Stimulated activated CD4-positive, alpha-beta T cell treated with anti-CD3 and anti-CD28 coated beads, Interleukin-12 subunit alpha, Interleukin-12 subunit beta, amount 100 ng/mL, for 48 hours (primary cell): Measurements from ENCODE around the gene SEC16B.
"Not testable (repeated sequence)": the region's sequence is repeated elsewhere in the genome, so short reads cannot be mapped to it uniquely, and the experiment has no call there.

Experiments used
- DNase-seq, 3 donors: peaks; one replicate each; pipeline ENCODE4 v3.0.0-alpha.2; 2020; ENCODE audit warnings: low read depth in 2 of 3, low spot score in 1 of 3

SEC16B gene, protein sequence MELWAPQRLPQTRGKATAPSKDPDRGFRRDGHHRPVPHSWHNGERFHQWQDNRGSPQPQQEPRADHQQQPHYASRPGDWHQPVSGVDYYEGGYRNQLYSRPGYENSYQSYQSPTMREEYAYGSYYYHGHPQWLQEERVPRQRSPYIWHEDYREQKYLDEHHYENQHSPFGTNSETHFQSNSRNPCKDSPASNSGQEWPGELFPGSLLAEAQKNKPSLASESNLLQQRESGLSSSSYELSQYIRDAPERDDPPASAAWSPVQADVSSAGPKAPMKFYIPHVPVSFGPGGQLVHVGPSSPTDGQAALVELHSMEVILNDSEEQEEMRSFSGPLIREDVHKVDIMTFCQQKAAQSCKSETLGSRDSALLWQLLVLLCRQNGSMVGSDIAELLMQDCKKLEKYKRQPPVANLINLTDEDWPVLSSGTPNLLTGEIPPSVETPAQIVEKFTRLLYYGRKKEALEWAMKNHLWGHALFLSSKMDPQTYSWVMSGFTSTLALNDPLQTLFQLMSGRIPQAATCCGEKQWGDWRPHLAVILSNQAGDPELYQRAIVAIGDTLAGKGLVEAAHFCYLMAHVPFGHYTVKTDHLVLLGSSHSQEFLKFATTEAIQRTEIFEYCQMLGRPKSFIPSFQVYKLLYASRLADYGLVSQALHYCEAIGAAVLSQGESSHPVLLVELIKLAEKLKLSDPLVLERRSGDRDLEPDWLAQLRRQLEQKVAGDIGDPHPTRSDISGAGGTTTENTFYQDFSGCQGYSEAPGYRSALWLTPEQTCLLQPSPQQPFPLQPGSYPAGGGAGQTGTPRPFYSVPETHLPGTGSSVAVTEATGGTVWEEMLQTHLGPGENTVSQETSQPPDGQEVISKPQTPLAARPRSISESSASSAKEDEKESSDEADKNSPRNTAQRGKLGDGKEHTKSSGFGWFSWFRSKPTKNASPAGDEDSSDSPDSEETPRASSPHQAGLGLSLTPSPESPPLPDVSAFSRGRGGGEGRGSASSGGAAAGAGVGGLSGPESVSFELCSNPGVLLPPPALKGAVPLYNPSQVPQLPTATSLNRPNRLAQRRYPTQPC

GRCh38 chr1:177969825-177970371, at the start of gene SEC16B:
TSS of gene SEC16B (minus strand) at chr1:177970058. CDS start at chr1:177967981, 2,077 bp downstream.
- no peak for DNase-seq

DNA sequence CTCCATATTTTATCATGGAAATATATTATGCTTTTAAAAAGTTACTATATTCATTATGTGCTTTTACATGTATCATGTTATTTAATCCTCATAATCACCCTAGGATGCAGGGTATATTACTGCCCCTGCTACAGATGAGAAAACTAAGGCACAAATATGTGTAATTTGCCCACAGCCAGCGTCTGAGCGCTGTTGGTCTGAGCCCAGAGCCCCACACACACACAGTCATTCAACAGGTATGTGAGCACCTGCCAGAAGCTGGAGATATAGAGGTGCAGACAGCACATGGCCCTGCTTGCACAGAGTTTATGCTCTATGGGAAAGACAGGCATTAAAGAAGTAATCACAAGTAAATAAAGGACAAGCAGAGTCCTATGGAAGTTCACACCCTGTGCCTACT, 49.8 kb upstream of the SEC16B start:
- no peak for DNase-seq

DNA sequence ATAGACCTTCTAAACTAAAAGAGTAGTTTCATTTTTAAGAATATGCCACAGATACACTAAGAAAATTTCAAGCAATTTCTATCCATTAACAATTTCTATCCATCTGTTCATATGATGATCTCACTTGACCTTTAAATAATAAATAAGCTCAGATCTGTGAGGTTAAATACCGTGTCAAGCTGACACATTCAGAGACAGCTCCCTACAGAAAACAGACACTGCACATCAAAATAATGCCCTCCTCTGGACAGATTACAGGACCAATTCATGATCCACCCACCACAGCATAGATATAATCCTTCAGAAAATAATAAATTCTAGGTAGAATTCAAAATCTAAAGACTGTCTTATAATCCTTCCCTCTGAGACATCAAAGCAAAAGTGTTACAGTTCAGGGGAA, 49.4 kb upstream of the SEC16B start:
- no peak for DNase-seq

GRCh38 chr1:178017517-178017916, 47.7 kb upstream of the SEC16B start:
- no peak for DNase-seq

DNA sequence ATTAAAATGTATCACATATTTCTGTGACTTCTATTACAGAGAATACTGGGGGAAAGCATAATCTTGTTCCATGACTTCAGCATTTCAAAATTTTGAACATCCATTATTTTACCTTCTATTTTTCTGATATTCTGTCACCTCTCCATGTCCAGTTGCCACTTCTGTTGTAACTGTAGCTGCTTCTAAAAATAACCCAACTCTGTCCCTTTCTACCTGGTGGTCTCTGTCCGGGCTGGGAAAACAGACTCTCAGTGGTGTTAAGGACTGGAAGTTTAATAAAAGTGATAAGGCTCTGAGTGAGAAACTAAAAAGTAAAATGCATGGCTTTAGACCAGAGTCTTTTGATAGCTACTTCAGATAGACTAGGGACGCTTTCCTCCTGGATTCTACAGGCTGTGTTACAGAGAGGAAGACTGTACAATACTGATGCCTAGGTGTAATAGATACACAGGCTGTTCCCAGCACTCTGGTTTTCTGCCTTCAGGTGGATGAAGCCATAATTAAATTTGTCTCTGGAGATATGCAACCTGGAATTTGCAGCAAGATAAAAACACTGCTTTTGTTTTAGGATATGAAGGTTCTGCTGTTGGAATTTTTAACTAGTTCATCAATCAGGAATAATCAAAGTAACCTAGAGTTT, 42.1 kb upstream of the SEC16B start:
- no peak for DNase-seq

DNA sequence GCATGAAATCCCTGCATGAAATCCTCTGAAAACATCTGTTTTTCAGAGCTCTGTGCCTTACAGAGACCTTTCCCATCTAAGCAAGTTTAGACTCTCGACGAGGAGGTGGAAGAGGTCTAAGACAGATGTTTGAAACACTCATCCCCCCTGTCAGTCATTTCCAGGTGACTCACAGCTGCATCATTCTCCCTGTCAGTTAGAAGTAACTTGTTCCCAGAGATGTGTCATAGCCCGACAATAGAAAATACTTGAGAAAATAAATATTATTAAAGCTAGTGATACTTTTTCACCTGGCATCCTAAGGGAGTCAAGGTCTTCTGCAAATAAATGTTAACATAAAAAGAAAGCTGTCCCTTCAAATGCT, 41.6 kb upstream of the SEC16B start:
- DNase-seq: no peak

- no peak for DNase-seq
Observed at GRCh38 chr1:178010674-178011464, 41.0 kb upstream of the SEC16B start.

- no peak for DNase-seq
Observed at GRCh38 chr1:178006043-178006442, 36.2 kb upstream of the SEC16B start.

GRCh38 chr1:178005450-178005849, 35.6 kb upstream of the SEC16B start:
- DNase-seq: no peak

GRCh38 chr1:178004926-178005391, 35.1 kb upstream of the SEC16B start:
- no peak for DNase-seq

DNA sequence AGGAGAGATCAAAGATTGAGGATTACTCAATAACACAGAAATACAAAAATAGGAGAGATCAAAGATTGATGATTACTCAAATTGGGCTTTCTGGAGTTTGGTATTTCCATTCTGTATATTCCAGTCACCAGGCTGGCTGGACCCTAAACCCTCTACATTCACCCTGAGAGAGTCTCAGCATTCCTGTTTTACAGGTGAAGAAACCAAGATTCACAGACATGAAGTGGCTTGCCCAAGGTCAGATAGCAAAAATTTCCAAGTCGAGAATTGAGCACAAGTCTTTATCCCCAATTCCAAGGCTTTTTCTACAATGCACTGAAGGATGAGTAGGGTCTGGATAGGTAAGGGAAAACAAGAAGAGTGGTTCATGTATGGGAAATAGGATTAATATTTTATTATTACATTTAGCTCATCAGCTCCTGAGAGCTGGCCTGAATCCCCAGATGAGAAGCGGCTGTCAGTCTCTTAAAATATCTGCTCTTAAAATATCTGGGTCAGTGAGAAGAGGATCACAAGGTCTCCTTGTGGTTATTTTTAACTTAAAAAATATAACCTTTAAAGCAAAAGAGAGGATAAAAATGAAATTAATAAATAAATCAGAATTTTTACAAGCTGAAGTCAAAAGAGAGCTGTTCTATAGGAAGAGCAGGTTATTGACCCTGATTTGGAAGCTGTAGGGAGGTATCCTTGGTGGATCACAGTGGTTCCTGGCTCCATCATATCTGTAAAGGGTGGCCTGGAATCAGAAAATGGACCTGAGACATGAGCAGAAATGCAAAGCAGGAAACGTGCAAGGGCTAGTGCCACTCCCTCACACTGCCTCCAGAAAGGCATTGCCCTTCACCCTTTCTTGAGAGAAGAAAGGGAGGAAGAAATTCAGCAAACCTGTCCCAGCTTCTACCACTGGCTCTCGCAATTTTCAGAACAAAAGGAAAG, 29.1 kb upstream of the SEC16B start:
- no peak for DNase-seq

DNA sequence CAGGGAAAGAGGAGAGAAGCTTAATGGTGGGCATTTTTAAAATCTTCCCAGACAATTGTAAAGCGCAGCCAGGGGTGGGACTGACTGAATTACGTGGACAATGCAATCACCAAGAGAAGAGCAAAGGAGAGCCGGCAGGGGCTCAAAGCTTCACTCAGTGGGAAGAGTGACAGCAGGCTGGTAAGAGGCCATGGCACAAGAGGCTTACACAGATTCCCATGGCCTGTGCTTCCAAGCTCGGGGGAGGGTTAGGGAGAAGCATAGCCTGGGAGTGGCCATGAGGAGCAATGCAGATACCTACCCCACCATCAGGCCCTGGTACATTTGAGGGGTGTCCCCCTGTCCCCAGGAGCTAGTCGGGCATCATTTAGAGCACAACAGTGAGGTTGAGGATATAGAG, 27.1 kb upstream of the SEC16B start:
- DNase-seq: no peak

- no peak for DNase-seq
Observed at GRCh38 chr1:177995369-177995768, 25.5 kb upstream of the SEC16B start.

DNA sequence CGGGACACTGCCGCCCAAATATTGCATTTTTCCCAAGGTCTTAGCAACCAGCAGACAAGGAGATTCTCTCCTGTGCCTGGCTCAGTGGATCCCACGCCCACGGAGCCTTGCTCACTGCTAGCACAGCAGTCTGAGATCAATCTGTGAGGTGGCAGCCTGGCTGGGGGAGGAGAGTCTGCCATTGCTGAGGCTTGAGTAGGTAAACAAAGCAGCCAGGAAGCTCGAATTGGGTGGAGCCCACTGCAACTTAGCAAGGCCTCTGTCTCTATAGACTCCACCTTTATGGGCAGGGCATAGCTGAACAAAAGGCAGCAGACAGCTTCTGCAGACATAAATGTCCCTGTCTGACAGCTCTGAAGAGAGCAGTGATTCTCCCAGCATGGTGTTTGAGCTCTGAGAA, 16.4 kb upstream of the SEC16B start:
- DNase-seq: not testable (repeated sequence)

GRCh38 chr1:177984761-177985160, 14.9 kb upstream of the SEC16B start:
- no peak for DNase-seq

DNA sequence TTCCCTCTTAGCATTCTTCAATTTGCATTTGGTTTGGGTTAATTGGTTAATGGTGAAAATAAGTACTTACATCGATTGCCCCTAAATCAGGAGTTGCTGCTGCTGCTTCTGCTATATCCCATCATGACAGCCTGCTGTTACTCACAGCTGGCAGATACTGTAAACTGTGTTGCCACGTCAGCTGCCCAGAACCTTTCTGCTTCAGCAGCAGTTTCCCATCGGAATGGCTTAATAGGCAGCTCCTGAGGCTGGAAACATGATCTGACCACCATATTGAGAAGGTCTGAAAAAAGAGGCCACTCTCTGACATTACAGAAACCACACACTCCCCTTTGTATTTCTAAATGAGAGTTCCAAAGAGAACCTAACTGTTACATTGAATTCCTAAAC, 14.3 kb upstream of the SEC16B start:
- DNase-seq: no peak

GRCh38 chr1:177983482-177984135, 13.8 kb upstream of the SEC16B start:
- no peak for DNase-seq

GRCh38 chr1:177983077-177983476, 13.2 kb upstream of the SEC16B start:
- DNase-seq: no peak

- no peak for DNase-seq
Observed at GRCh38 chr1:177981200-177981599, 11.3 kb upstream of the SEC16B start.
